Melanocyte of skin (primary cell): Measurements from ENCODE around the gene OR52E6. TPM values are rescaled to one million over a fixed set of nuclear protein-coding genes. Genes with fewer than 3 reads are reported as not detected.

Source experiments
- total RNA-seq, 2 donors: library from RNA; depleted of rRNA; stranded (reverse); fragments of >200 nt; gene quantifications; 2 replicates each; pipeline ENCODE4 v1.2.3, GENCODE V29; 2012

The OR52E6 gene
- under 1 TPM in 1 of 2 donors, not detected in 1; 0.69 TPM for total RNA-seq

DNA sequence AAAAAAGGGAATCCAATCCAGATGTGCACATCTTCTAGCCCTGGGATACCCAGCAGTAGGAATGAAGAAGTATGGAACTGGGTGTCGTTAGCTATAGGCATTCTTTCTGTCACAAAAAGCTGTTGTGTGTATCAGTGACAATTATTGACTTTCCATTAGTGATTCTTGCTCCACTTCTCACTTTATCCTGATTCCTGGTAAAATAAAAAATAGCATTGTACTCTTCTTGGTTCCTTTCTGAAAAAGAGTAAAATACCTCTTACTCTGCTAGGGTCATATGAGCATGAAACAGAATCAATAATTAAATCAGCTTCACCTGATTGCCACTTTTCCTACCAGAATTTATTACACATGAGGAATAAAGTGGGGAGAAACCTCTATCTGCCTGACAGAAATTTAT lies at the start of gene OR52E6:
Gene OR52E6 (minus strand): TSS at position 101 of the 400 bp plus-strand sequence. CDS start 0 bp downstream, at position 101.

DNA sequence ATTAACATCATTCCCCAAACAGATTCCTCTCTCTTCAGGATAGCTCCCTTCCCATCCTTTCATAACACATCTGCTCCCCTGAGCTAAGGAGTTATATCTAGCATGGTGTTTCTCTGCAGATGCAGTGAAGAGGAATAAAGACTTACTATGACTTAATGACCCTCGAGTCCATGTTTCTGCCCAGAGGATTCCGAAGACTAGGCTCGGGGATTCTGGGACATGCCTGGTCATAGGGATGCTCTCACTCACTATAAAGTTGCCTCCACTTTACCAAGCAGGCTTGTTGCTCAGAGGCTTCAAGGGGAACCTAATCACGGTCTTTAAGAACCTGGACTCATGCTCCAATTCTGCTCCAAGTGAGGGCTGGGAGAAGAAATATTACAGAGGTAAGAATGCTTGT lies 38.6 kb upstream of the OR52E6 start, which contains the start of gene OR52E4:
Gene OR52E4 (plus strand): TSS at position 301 of the 400 bp plus-strand sequence. CDS start 3,664 bp downstream, outside the sequence.

DNA sequence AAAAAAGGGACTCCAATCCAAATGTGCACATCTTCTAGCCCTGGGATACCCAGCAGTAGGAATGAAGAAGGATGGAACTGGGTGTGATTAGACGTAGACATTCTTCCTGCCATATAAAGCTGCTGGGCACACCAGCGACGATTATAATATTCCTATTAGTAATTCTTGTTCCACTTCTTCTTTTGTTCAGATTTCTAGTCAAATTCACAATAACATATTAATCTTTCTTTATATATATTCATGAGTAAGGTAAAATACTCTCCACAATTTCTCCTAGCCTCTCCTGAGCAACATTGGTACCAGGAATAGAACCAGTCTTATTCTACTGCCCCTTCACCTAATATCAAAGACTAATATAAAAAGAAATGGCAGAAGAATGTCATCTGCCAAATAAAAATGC lies 15.9 kb upstream of the OR52E6 start, which contains the start of gene OR52E8:
Gene OR52E8 (minus strand): TSS at position 101 of the 400 bp plus-strand sequence. CDS start 0 bp downstream, at position 101.

DNA sequence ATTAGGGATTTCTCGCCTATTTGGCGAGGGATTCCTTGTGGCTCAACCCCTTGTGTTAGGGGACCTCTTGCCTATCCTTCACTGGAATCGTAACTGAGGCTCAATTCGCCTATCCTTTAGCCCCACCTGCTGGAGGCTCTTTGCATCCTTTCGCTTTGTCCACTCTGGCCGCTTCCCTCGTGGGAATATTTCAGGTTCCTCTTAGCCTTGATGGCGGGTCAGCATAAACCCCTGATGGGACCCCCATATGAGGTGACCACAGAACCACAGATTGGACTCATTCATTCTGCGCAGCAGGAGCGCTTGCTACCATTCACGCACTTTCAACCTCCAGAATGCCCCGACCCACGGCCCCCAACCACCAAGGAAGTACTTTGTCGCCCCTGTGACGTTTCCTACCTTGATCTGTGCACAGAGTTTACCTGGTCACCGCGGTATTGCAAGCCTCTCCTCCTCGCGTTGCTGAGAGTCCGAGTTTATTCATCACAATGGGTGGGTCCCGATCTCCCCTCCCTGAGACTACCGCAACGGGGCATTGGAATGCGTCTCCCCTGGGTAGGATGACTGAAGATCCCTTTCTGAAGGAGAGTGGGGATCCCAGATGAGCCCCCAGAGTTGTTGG lies 33.1 kb downstream of the OR52E6 start, which contains the start of gene OR52N2:
Gene OR52N2 (plus strand): TSS at position 425 of the 622 bp plus-strand sequence. CDS start 11,412 bp downstream, outside the sequence.

DNA sequence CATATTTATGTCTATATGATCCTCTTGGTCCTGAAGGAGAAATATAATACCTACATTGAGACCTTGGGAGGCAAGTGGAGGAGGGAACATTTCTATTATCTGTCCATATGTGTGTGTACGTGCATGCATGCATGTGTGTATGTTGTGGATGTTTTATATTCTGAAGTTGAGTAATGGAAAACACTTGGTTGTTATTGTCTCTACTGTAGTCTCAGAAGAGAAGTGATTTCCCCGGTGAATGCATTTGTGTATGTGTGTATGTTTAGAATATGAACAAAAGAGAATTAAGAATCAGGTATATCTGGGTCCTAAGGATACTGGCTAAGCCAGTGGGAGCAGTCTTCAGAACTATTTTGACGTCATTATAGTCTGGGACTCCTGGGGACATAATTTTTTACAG lies 50.5 kb downstream of the OR52E6 start, which contains the start of gene OR52N1:
Gene OR52N1 (minus strand): TSS at position 101 of the 400 bp plus-strand sequence. CDS start 2,449 bp downstream, outside the sequence.

Other genes with a start within 250 kb of the OR52E6 start
- gene TRIM6, start 245.3 kb downstream of the OR52E6 start, total RNA-seq, result 1 to 10 TPM; 4.5 to 8.7 TPM
- 10 to 100 TPM; 19.3 to 26.6 TPM for gene TRIM34, start 216.9 kb downstream of the OR52E6 start, total RNA-seq
- gene TRIM5, start 156.8 kb downstream of the OR52E6 start, total RNA-seq, result 10 to 100 TPM; 66.8 to 72.6 TPM
- gene TRIM22, start 152.1 kb downstream of the OR52E6 start, total RNA-seq, result 100 to 1,000 TPM; 117 to 188 TPM
- gene OR56B1, start 105.4 kb downstream of the OR52E6 start, total RNA-seq, result not detected
- not detected for gene OR52N4, start 87.7 kb downstream of the OR52E6 start, total RNA-seq
- not detected for gene OR52N5, start 58.5 kb downstream of the OR52E6 start, total RNA-seq
- not detected for gene OR52N1, start 50.6 kb downstream of the OR52E6 start, total RNA-seq
- gene OR52N2, start 33.0 kb downstream of the OR52E6 start, total RNA-seq, result not detected
- not detected for gene OR52E8, start 15.8 kb upstream of the OR52E6 start, total RNA-seq
- gene OR52E4, start 38.7 kb upstream of the OR52E6 start, total RNA-seq, result not detected
- not detected for gene OR52E5, start 51.3 kb upstream of the OR52E6 start, total RNA-seq
- gene OR56A3, start 100.4 kb upstream of the OR52E6 start, total RNA-seq, result not detected
- not detected for gene OR56A5, start 126.6 kb upstream of the OR52E6 start, total RNA-seq
- gene OR52L1, start 145.1 kb upstream of the OR52E6 start, total RNA-seq, result not detected
- gene OR56A4, start 165.0 kb upstream of the OR52E6 start, total RNA-seq, result not detected
- gene OR56A1, start 188.9 kb upstream of the OR52E6 start, total RNA-seq, result not detected